Measurements from ENCODE around the gene MYO15B. TPM values are rescaled to one million over a fixed set of nuclear protein-coding genes. Genes with fewer than 3 reads are reported as not detected.

The MYO15B gene
- total RNA-seq, 1 experiment from 2014 or later, result 26.5 TPM

- Histone ChIP-seq H3K4me3 (ENCODE audit: low read depth in 2 of 2, low read length in 2 of 2) (no peak overlapping the region), H3K9me3 (ENCODE audit: control insufficient read depth, insufficient read depth, low read depth, low read length) (no peaks in the 10 kb centered on the region), H3K36me3 (ENCODE audit: control insufficient read depth, insufficient read depth, low read length) (no peaks in the 10 kb centered on the region), H3K27ac (ENCODE audit: low read length) (peak overlapping the region; percentile 82), H3K27me3 (ENCODE audit: control insufficient read depth, insufficient read depth, low read length) (no peaks in the 10 kb centered on the region), H3K4me1 (ENCODE audit: control insufficient read depth, insufficient read depth, low read length) (peaks cover 72% of the 10 kb centered on the region)
- TF ChIP-seq TCF7L2 (IDR thresholded peaks at IDR 0.05; ENCODE audit: low read depth, low read length), result no peak
- no peak for TF ChIP-seq POLR2AphosphoS5 (IDR thresholded peaks at IDR 0.05; ENCODE audit: low read depth, low read length)
- 0 out of 4 replicates have a peak, but pooled peaks of 1 of the 2 experiments have one; percentile 3 for TF ChIP-seq REST (IDR thresholded peaks at IDR 0.05; ENCODE audit: insufficient read depth in 1 of 2, low read depth in 2 of 2, low read length in 1 of 2)
- TF ChIP-seq CTCF (IDR thresholded peaks at IDR 0.05), result no peak
- DNase-seq (ENCODE audit: low read depth, low spot score) (no peak), ATAC-seq (no peak)
- BruUV-seq (replicated peaks), result no TSS peak
- intact Hi-C loops (cut with micrococcal nuclease; ENCODE audit: unreplicated experiment), result no loop called here
- in situ Hi-C loops (cut with HindIII; ENCODE audit: low pct_unique_long_range_greater_than_20kb, low sequenced_read_pairs), result no loop called here
- CTCF ChIA-PET, result interaction anchor here (1.1 kb wide), 1 partner anchor 51 kb away, joined by 5 read pairs; no protein-coding TSS in a partner anchor
- POLR2A ChIA-PET, result no interaction called here
Measured at GRCh38 chr17:75557852-75558665, 29.5 kb upstream of the MYO15B start.

GRCh38 chr17:75558666-75559530 is 28.7 kb upstream of the MYO15B start:
- Histone ChIP-seq H3K9me3 (ENCODE audit: control insufficient read depth, insufficient read depth, low read depth, low read length) (no peaks in the 10 kb centered on the region), H3K4me3 (ENCODE audit: low read depth in 2 of 2, low read length in 2 of 2) (no peak overlapping the region), H3K27ac (ENCODE audit: low read length) (peak overlapping the region; percentile 82), H3K4me1 (ENCODE audit: control insufficient read depth, insufficient read depth, low read length) (peaks cover 72% of the 10 kb centered on the region), H3K27me3 (ENCODE audit: control insufficient read depth, insufficient read depth, low read length) (no peaks in the 10 kb centered on the region), H3K36me3 (ENCODE audit: control insufficient read depth, insufficient read depth, low read length) (no peaks in the 10 kb centered on the region)
- in situ Hi-C loops (cut with HindIII; ENCODE audit: low pct_unique_long_range_greater_than_20kb, low sequenced_read_pairs), result no loop called here
- intact Hi-C loops (cut with micrococcal nuclease; ENCODE audit: unreplicated experiment), result no loop called here
- ChIA-PET POLR2A (no interaction called here), CTCF (no interaction called here)
- TF ChIP-seq REST (IDR thresholded peaks at IDR 0.05; ENCODE audit: insufficient read depth in 1 of 2, low read depth in 2 of 2, low read length in 1 of 2), result no peak
- TF ChIP-seq SIN3A (IDR thresholded peaks at IDR 0.05; ENCODE audit: borderline replicate concordance, insufficient read depth, low read depth, low read length), result no peak
- TF ChIP-seq CTCF (IDR thresholded peaks at IDR 0.05), result no peak
- no peak for TF ChIP-seq POLR2AphosphoS5 (IDR thresholded peaks at IDR 0.05; ENCODE audit: low read depth, low read length)
- no peak for TF ChIP-seq TCF7L2 (IDR thresholded peaks at IDR 0.05; ENCODE audit: low read depth, low read length)
- BruUV-seq (replicated peaks), result no TSS peak
- DNase-seq (ENCODE audit: low read depth, low spot score) (no peak), ATAC-seq (no peak)

All from Panc1 (cell line).